Right forelimb (tissue), 1 donor: ENCODE measurements around the gene CD207.
A peak's percentile ranks its signal among the peaks of the same experiment; 100 is the strongest.
"Not testable (repeated sequence)": the region's sequence is repeated elsewhere in the genome, so short reads cannot be mapped to it uniquely, and the experiment has no call there.

ENCODE experiments used
- DNase-seq: peaks from one replicate; pipeline ENCODE4 v3.0.0-alpha.2; 2018

CD207 gene

DNA sequence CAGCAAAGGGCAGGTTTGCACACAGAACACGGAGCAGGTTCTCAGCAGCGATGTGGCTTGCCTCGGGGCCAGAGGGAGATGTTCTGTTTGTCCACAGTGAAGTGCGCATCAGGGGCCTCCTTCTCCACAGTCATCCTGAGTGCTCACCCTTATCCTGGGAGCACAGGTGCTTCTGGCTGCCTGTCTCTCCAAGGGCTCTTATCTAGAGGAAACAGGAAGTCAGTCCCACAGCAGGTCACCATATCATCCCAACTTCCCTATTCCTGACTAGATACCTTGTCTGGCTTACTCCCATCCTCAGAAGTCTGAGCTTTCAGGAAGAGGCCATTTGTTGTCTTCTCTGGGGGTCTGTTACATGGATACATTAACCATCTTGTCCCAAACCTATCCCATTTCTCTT lies at the start of gene CD207:
TSS of gene CD207 (minus strand) at position 174 of the 400 bp plus-strand sequence. CDS start at position 134, 40 bp downstream.
- no peak for DNase-seq

DNA sequence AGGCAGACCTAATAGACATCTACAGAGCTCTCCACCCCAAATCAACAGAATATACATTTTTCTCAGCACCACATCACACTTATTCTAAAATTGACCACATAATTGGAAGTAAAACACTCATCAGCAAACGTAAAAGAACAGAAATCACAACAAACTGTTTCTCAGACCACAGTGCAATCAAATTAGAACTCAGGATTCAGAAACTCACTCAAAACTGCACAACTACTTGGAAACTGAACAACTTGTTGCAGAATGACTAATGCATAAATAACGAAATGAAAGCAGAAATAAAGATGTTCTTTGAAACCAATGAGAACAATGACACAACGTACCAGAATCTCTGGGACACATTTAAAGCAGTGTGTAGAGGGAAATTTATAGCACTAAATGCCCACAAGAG lies 42.9 kb upstream of the CD207 start:
- not testable (repeated sequence) for DNase-seq

DNA sequence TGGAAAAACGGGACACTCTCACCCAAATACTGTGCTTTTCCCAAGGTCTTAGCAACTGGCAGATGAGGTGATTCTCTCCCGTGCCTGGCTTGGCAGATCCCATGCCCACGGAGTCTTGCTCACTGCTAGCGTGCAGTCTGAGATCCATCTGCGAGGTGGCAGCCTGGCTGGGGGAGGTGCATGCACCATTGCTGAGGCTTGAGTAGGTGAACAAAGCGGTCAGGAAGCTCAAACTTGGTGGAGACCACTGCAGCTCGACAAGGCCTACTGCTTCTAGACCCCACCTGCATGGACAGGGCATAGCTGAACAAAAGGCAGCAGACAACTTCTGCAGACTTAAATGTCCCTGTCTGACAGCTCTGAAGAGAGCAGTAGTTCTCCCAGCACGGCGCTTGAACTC lies 40.5 kb upstream of the CD207 start:
- not testable (repeated sequence) for DNase-seq

DNA sequence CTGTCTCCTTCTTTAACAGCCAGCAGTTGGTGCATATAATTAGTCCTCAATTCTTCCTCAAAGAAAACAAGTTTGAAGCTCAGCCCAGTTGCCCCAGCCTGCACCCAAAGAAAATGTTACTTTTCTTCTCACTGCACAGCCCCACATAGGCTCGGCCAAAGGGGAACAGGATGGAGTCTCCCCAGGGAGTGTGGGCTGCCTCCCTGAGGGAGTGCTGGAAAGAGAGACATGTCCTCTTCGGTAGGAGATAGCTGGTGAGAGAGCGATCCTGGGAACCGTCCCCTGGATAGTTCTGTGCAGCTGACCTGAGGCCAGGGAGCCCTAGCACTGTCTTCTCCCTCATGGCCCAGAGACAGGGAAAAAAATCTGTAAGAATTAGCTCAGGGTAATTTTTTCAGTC lies 37.9 kb upstream of the CD207 start:
- DNase-seq: no peak

DNA sequence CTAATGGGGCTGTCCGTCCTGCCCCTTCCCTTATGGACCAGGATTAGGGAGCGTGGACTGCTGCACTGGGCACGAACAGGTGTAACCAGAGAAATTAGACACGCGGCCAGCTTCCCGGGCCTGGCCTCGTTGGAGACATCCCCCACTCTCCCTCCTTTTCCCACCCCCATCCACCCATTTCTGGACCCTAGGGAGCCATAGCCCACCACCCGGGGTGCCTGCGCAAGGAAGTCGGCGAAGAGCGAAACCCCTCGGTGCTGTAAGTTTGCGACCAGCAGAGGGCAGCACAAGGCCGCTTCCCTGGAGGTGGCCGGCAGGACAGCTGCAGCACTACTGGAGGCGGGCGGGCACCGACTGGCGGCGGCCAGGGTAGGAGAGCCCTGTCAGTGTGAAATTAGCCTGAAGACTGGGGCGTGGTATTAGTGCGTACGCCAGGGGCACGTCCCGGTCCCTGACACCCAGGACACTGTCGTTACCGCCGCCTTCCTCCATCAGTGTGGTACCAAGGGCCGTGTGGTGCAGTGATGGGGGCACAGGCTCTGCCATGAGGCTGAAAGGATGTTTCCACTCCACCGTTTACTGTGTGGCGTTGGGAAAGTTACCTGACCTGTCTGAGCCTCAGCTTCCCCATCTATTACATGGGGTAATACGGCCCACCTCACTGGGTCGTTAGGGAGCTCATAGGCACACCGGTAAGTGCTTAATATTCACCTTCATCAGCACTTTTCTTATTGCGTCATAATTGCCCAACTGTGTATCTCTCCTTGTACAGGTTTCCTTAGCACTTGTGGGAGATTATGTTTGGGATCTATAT lies 36.0 kb upstream of the CD207 start:
- DNase-seq: peak; percentile 86

DNA sequence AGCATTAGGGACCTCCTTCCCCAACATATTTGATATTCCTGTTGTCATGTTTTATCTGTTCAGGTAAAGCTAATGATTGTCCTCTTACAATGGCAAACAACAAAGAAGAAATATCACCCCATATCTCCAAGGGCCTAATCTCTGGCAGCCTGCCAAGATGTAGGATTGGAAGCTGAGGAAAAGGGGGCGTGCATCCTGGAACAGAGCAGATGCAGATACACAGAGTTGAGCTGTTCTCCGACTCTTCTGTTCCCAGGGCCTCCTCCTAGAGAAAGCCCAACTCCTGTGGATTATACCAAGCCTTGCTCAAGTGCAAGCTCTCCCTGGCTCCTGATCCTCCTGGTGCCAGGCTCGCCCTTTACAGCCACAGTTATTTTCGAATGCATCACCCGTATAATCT lies 35.2 kb upstream of the CD207 start:
- no peak for DNase-seq

DNA sequence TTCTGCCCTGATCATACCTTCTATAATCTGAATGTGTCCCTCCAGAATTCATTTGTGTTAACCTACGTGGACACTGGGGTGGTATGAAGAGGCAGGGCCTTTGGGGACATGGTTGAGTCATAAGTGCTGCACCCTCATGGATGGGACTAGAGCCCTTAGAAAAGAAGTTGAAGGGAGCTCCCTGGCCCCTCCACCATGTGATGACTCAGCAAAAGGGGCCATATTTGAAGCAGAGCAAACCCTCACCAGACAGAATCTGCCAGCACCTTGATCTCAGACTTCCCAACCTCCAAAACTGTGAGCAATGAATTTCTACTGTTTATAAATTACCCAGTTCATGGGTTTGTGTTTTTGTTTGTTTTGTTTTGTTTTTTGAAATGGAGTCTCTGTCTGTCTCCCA lies 33.4 kb upstream of the CD207 start:
- no peak for DNase-seq

DNA sequence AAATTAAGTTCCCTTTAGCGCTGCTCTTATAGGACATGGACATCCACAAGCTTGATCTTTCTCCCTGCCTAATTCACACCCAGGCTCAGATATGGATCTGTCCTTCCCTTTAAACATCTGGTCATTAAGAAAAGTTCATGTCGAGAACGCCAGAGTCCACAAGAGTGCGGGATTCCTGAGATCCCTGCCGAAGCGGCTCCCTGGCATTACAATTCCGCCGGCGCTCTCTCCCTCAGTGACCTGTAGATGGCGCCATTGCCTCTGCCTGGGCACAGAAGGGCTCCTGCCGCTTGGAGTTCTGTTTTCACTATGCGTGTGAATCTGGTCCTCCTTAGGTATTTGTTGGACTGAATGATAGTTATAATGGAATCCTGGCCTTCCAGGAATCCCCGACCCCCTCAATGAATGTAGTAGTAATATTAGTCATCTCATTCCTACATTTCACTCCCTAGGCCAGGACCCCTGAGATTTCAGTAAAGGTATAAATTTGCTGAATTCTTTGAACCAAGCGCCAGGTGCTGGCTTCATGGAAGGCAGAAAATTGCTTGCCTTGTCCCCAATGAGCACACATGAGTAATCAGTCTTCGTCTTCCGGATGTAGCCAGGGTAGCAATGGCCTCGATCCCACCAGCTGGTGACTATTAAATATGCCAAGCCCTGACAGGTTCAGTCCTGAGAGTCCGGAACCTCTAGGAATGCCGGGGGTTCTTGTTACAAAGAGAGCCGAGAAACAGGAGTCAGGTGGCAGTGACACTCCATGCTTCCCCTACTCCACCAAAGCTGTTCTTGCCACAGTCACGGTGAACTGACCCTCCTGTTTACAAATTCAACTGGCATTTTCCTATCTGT lies 26.4 kb upstream of the CD207 start:
- DNase-seq: peak; percentile 86

DNA sequence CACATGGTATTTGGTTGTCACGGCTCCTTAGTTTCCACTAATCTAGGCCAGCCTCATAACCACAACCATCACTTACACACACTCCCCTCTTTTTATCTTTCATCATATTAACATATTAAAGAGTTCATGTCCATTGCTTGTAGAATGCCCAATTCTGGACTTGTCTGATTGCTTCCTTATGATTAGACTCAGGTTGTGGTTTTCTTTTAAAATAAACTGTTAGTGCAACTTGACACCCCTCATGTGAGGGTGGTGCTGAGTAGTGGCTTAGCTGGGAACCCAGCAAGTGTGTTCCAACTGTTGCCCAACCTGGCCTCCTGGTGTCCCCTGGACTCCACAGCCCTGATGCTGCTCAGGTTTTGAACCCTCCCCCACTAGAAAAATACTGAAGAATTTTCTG lies 20.1 kb upstream of the CD207 start:
- no peak for DNase-seq

DNA sequence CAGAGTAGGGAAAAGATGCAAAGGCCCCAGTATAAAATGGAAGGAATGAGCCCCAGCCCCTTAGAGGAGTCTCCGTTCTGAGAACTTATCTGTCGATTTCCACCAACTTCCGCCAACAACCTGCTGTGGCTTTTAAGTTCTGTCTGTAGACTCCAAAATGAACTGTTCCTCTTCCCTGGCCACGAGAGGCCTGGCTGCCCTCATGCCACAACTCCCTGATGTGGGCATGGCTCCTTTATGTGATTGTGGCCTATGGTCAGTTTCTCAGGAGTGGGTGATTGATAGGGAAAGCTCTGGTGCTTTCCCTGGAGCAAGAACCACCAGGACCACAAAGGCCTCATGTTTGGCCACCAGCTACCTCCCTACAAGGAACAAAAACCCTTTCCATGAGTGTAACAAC lies 18.8 kb upstream of the CD207 start:
- no peak for DNase-seq

DNA sequence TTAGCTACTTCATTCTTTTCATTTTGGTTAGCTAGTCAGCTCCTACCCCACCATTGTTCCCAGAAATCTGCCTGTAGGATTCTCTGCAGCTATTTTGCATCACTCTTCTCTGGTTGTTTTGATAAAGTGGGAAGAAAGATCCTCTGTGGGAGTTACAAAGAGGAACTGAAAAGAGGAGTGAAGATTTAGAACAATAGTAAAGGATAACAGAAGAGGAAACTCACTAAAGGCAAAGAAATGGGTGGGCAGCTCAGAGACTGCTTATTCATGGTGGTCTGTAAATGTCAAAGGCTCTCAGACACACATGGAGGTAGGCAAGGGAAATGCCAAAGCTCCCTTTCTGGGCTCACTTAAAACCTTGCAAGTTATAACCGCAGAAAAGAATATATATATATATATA lies 17.2 kb upstream of the CD207 start:
- DNase-seq: no peak

DNA sequence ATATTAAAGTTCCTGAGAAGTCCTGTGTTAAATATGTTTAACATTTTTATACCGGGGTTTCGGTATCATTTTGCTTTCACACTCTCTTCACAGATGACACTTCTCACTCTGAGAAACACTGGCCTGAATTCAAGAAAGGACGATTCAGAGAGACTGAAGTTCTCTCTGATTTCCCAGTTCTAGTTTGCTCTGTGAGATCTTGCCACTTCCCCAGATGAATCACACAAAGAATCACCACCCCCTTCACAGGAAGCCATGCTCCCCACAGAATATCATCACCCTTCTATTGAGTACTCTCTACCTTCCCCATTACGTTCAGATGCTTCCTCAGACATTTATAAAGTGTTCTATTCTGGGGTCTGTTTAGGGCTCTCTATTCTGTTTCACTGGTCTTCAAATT lies 16.1 kb upstream of the CD207 start:
- DNase-seq: no peak

DNA sequence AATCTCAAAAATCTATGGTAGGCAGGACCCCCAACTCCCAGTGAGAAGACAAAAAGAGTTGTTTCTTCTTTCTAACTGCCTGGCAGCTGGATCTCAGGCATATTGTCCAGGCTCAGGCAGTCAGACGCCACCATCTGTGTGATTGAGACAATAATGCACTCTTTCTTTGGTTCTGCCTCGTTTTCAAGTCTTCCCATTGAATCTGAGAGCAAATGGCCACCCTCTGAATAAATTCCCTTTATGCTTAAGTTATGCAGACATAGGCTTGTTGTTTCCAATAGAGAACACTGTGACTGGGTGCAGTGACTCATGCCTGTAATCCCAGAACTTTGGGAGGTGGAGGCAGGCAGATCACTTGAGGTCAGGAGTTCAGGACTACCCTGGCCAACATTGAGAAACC lies 15.3 kb upstream of the CD207 start:
- DNase-seq: no peak

DNA sequence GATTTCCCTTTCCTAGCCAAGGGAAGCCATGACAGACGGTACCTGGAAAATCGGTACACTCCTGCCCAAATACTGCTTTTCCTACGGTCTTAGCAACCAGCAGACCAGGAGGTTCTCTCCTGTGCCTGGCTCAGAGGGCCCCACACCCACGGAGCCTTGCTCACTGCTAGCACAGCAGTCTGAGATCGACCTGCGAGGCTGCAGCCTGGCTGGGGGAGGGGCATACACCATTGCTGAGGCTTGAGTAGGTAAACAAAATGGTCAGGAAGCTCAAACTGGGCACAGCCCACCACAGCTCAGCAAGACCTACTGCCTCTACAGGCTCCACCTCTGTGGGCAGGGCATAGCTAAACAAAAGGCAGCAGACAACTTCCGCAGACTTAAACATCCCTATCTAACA lies 6.8 kb upstream of the CD207 start:
- no peak for DNase-seq

DNA sequence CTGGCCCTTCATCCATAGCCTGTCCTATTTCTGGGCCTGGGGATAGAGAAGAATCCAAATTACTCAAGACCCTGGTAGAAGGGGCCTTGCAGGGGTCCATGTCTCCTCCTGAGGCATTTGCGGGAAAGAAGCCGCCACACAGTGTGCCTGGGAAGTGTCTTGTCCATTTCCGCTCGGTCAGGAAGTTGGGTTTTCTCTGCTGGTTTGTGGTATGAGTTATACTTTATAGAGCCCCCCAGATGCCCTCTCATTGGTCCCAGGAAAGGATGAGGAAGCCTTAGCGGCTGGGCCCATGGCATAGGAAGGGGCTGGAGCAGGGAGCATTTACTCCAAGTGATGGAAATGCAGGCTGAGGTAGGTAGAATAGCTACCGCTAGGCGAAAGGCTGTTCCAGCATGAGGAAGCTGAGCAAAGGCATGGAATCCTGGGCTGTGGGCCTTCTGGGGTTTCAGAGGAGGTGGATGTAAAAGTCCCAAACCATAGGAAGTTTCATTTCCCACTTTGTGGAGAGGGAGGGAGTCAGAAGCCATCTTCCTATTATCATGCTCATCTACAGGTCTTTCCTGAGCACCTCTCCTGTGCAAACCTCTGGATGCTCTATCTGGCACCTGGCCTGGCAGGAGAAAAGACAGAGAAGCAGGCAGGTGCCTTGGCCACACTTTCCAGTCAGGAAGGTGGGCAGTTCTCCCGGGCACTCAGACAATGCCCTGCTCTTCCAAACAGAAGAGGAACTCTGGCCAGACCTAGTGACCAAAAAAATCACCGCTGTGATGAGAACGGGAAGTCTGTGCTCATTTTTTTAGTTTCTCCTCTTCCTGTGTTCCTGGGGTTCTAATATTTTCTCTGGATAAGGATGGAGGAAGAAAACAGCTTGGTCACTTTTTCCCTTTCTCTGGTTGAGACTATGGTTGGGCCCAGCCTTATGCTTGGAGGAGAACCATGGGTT lies 2.6 kb upstream of the CD207 start:
- no peak for DNase-seq

DNA sequence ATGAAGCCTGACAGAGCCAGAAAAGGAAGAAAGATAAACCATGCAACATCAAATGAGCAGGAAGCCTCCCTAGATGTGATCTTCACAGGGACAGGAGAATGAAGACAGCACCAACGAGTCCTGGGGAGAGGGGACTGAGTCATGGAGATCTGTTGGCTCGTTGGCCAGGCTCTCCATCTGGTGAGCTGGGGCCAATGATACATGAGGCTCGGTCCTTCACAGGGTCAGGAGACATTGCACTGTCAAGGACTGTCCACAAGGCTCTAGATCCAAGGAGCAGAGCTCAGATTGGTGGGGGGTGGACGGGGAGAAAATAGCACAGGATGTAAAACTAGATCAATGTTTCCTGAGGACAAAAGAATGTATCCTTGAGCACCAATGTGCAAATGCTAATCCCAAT lies 735 bp downstream of the CD207 start:
- no peak for DNase-seq

DNA sequence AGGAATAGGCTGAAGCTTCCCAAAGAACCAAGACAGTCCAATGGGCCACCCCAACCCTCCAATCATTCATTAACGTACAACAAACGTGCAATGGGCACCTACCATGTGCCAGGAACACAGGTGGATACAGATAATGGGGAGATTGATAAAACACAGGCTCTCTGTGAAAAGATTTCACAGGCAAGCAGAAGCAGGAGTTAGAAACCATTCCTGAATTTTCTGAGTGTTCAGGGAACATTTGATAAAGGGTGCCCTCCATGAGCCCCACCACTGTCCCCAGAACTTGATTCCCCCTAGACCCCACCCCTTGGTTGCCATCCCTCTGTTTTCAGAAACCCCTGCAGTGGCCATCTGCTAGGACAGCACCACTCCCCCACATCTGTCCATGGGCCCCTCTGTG lies 1.5 kb downstream of the CD207 start:
- no peak for DNase-seq

DNA sequence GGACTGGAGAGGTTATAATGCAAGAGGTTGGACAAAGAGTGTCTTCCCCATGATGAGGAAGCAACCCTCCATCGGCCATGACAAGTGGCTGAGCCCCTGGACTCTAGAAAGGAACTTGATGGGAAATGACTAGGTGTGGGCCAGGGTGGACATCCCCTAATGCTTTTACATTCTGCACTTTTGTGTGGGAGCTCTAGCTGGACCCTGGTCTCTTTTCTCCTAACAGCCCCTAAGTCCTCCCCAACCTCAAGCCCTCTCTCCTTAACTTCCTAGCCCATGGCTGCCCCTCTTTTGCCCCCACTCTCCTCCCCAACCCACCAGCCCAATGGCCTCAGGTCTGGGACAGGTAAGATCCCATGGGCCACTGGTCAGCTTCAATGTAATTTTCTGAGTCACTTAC lies 2.4 kb downstream of the CD207 start:
- no peak for DNase-seq

DNA sequence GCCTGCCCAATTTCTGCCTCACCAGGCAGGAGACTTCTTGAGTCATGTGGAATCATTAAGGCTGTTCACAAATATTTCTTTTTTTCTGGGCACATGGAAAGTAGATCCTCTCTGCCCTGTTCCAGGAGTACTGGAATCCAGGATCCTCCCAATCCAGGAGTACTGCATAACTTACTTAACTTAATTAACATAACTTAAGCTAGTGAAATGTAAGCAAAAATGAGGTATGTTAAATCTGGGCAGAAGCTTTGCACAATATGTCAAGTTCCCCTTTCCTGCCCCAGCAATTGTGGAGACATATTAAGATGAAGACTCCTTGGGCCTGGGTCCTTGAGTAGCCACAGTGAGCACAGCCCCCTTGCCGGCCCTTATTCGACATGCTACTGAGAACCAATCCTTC lies 3.2 kb downstream of the CD207 start:
- no peak for DNase-seq

DNA sequence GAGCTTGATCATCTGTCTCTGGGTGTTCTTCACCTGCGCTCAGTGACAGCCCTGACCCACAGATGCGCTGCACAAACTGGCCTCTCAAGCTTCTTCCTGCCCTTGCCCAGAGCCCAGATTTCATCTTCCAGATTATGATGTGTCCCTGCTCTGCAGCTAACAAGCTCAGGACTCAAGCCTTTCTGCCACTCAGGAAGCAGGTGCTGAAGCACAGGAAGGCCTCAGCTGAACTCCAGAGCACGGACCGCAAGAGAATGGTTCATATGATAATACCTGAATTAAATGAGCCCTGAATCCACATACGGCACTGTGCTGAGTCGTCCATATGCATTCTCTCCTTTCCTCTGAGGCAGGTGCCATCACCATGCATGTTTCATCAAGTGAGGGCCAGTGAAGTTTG lies 3.8 kb downstream of the CD207 start:
- no peak for DNase-seq

DNA sequence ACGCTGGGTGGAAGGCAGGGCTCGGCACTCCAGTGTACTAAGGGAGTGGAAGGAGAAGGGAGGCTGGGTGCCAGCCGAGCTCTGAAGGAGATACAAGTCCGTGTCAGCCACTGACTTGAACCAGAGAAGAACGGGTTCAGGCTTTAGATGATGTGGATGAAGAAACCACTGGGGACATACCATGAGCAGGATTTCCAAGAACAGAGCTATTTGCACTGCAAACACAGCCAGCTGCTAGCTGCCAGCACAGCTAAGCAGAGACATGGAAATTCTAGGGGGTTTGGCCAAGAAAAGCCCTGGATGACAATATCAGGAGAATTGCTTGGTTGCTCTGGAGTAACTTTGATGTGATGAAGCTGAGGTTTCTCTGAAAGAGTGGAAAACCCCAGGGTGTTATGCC lies 5.2 kb downstream of the CD207 start:
- DNase-seq: no peak

DNA sequence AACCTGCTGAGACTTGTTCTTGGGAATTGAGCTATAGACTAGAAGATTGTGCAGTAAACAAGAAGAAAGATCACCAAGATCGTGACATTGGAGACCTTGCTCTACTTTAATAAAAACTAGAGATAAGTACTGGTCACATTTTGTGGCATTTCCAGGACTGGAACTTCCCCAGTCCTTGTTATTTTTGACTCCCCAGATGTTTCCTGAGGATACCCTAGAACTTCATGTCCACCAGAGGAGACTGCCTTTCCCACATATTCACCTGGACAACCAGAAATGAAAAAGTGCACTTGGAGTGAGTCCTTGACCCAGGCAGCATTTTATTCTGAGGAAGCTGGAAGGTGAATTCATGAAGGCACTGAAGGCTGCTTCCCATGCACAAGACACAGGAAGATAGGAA lies 5.7 kb downstream of the CD207 start:
- no peak for DNase-seq
